ENCODE results near the gene PLXND1. TPM values are rescaled to one million over a fixed set of nuclear protein-coding genes. Genes with fewer than 3 reads are reported as not detected.

Gene PLXND1
- total RNA-seq, 1 experiment from 2014 or later: 63.2 TPM

DNA sequence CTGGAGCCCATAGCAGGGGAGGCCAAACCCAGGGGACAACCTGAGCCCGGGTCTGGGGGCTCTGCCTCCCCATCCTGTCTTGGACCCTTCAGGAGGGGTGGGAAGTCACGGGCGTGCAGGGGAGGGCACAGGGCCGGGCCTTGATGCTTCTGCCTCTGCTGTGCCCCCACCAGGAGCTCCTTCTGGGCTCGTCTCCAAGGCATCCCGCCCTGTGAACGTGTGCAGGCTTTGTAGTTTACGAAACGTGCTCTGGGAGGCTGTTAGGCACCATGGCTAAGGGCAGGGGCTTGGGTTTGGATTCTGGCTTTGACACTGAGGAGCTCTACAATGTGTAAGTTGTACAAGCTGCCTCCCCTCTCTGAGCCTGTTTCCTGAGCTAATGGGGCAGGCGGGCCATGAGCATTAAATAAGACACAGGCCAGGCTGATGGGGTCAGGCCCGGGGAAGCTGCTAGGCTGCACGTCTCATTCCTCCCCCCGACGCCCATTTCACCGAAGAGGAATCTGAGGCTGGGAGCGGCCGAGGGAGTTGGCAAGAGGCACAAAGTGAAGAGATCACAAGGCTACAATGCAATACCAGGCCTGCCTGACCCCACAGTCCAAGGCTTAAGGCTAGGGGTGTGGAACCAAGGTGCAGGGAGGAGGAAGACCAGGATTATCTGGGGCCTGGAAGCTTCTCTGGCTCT lies 19.6 kb downstream of the PLXND1 start:
- no peak for DNase-seq (ENCODE audit: low read depth)

DNA sequence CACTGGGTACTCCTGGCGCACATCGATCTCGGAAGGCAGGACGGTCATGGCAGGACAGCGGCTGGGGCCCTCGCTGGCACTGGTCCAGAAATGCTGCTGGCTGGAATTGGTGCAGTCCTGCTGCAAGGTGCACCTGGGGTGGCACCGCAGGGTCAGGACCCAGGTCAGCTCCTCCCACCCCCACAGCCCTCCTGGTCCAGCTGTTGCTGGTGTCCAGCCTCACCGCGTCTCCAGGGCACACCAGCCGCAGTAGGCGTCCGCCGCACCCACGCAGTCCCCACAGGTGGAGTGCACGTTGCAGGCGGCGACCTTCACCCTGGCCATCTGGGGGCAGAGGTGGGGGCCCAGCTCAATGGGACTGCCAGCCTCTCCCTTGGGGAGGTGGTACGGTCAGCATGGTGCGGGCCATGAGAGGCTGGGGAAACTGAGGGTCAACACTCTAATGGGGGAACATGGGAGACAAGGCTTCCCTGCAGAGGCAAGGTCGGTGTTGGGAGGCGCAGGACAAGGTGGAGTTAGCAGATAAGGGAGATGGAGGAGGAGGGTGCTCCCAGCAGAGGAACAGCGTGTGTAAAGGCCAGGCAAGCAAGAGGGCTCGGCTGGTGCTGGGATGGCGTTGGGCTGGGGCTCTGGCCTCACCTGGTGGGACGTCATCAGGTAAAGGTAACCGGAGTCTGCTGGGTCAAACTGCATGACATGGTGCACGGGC lies 20.4 kb downstream of the PLXND1 start:
- DNase-seq (ENCODE audit: low read depth): no peak

DNA sequence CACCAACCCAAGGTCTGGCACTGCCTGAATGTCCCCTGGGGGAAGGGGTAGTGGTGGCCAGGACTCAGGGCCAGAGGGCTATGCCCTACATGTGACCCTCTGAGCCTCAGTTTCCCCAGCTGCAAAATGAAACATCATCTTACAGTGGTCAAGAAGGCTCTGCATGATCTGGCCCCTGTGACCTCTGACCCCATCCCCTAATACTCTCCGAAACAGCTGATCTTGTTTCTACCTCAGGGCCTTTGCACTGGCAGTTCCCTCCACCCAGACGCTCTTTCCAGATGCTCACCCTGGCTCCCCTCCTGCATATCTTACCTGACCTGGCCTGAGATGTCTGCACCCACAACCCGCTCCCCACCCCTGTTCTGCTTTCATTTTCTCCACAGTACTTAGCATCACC lies 21.8 kb downstream of the PLXND1 start:
- no peak for DNase-seq (ENCODE audit: low read depth)

DNA sequence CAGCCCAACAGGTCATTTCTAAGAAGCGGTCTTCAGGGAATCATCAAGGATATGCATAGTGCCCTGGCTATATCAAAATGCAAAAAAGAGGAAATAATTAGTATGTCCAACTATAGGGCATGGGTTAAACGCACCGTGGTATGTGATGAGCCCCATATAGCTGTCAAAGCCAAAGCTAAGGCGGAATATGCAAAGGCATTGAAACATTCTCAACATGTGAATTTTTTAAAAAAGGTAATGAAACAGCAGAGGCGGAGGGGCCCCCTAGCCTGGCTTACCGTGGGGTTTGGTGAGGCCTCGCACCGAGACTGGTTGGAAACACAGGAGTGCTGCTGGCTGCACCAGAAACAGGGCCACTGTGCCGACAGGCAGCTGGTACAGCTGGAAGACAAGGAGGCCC lies 23.2 kb downstream of the PLXND1 start:
- no peak for DNase-seq (ENCODE audit: low read depth)

GRCh38 chr3:129582799-129583198 lies 23.7 kb downstream of the PLXND1 start:
- DNase-seq (ENCODE audit: low read depth): no peak

GRCh38 chr3:129581623-129582022 lies 24.9 kb downstream of the PLXND1 start:
- no peak for DNase-seq (ENCODE audit: low read depth)

DNA sequence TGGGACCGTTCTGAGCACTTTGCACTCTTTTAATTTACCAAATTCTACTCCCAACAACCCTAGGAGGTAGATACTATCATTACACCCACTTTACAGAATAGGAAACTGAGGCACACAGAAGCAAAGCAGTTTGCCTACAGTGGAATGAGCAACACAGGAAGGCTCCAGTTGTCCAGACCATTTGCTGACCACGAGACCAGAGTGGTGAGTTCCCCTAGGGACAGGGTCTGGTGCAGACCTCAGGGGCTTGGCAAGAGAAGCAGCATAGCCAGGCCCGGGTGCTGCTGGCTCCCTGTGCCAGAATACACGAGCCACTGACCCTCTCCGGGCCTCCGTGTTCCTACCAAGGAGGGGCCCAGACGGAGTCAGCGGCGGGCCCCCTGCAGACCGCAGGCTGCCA lies 26.5 kb downstream of the PLXND1 start:
- DNase-seq (ENCODE audit: low read depth): peak; percentile 37

DNA sequence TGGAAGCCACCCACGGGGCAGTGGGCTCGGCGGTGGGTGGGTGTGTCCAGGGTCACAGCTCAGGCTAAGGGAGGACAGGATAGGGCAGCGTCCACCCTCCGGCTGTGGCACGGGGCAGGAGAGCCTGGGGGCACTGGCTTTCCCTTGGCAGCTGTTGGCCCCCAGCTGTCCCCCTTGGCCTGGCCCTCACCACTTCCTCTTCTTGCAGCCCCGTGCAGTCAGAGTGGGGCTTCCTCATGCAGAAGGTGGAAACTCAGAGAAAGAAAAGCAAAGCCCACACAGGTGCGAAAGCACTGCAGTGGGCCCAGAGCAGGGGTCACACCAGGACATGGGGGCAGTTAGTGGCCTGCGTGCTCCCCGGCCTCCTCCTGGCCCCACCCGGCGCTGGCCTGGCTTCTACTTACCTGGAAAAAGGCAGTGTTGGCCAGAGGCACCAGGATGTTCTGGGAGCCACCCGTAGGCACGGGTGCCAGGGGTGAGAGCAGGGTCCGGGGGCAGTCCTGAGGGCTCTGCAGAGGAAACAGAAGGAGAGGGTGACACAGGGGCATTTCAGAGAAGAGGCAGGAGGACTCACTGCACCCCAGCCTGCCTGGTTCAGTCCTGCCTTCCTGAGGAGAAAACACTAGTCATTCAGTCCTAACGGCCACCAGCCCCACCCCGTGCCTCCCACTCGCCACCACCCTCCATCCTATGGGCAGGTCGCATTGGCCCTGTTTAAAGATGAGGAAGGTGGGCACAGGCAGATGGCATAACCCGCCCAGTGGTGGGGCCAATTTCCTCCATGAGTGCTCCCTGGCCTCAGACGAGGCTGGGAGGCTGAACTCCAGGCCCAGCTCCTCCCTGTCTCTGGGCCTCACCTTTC lies 28.3 kb downstream of the PLXND1 start:
- DNase-seq (ENCODE audit: low read depth): no peak

DNA sequence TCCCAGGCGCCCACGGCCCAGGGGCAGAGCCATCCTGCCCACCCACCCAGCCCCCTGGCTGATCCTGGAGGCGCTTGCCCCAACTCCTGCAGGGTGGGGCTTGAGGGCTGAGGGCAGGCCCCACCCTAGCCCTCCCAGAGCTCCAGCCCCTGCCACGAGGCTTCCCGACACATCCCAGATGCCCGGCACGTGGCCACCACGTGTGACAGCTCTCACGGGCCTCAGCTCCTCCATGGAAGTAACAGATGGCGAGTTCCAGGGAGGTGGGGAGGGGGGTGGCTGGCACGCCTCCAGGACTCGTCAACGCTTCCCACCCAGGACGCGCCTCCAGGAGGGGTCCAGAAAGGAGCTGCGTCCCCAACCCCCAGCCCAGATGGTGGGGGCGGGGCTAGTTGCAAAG lies 29.1 kb downstream of the PLXND1 start:
- DNase-seq (ENCODE audit: low read depth): no peak

- DNase-seq (ENCODE audit: low read depth): no peak
Observed at GRCh38 chr3:129576514-129577352, 29.7 kb downstream of the PLXND1 start.

- no peak for DNase-seq (ENCODE audit: low read depth)
Observed at GRCh38 chr3:129575997-129576384, 30.5 kb downstream of the PLXND1 start.

GRCh38 chr3:129575233-129575996 lies 31.1 kb downstream of the PLXND1 start:
- DNase-seq (ENCODE audit: low read depth): no peak

GRCh38 chr3:129574206-129574605 lies 32.3 kb downstream of the PLXND1 start:
- DNase-seq (ENCODE audit: low read depth): no peak

DNA sequence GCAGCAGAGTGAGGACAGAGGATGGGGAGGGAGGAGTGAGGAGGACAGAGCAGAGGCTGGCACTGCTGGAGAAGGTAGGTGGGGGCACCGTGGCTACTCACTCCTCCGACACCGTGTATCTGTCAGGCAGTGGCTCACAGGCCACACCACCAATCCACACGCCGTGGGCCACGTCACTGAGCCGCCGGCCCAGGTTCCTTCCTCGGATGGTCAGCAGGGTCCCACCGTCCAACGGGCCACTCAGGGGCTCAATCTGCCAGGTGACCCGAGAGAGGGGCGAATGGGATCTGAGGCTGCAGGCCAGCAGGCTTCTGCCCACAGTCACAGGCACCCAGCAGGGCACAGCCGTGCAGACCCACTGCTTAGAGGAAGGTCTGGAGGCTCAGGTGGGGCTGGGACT lies 33.0 kb downstream of the PLXND1 start:
- DNase-seq (ENCODE audit: low read depth): no peak

DNA sequence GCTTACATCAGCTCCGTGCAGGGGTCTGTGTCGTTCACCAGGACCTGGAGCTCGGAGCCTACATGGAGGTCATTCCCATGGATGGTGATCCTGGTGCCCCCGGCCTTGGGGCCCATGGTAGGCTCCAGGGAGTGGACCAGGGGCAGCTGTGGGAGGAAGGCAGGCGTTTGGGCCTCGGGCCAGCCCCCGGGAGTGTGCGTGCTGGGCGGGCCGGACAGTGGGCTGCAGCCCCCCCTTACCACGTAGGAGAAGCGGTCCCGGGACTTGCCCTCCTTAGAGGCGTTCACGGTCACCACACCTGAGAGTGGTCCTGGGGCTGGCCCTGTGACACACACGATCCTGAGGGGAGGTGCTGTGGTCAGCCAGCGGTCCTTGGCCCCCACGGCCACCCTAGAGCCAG lies 33.9 kb downstream of the PLXND1 start:
- no peak for DNase-seq (ENCODE audit: low read depth)

- no peak for DNase-seq (ENCODE audit: low read depth)
Observed at GRCh38 chr3:129571605-129572547, 34.6 kb downstream of the PLXND1 start.

DNA sequence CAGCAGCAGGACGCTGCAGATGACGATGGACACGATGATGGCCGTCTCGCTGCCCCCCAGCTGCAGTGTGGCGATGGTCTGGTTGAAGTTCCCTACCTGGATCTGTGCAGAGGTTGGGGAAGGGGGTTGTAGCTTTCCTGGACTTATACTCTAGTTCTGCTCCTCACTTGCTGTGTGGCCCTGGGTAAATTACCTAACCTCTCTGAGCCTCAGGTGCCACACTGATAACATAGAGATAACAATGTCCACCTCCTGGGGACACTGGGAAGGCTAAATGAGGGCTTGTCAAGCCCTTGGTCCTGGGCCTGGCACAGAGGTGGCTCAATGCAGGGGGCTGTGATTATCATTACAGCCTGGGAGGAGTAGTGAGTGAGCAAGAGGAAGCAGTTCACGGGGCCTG lies 36.6 kb downstream of the PLXND1 start:
- DNase-seq (ENCODE audit: low read depth): no peak

- no peak for DNase-seq (ENCODE audit: low read depth)
Observed at GRCh38 chr3:129567939-129568338, 38.5 kb downstream of the PLXND1 start.

DNA sequence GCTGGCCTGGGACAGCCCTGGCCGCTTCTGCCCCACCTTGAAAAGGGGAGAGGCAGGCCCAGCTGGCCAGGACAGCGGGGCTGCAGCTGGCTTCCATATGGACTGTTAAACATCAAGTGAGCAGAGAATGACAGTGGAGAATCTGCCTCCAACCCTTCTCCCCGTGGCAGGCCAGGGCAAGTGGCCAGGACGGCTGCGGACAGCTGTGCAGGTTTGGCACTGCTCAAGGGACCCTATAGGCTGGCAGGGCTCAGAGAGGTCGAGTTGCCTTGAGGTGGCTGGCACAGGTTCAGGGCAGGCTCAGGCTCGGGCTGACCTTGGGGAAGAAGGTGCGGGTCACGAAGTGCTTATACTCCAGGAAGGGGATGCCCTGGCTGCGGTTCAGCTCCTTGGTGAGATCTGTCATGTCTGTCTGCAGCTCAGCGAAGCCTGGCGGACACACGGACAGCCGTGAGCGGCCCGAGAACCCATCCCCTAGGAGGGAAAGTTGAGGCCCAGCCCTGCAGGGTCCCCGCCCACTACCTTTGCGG lies 39.2 kb downstream of the PLXND1 start:
- DNase-seq (ENCODE audit: low read depth): peak; percentile 45
